DND-41 (cell line): ENCODE data around the gene ZNF750.

Source experiments
- ATAC-seq: fragments of 200-7000 bp; cut with Tn5 transposase; 3 replicates; pipeline ENCODE4 v1.9.1; 2021; ENCODE audit warnings: low read depth; ENCODE audit not compliant: insufficient read depth
- DNase-seq: peaks from one replicate; pipeline ENCODE4 v3.0.0-alpha.2; 2020
- H2AFZ ChIP-seq: 2 replicates; pipeline ENCODE4 v1.6.0; 2012; ENCODE audit warnings: low read depth, low read length
- H3K27ac ChIP-seq: 2 replicates; pipeline ENCODE4 v1.5.1; 2012; ENCODE audit warnings: low read length, inconsistent platforms
- H3K27me3 ChIP-seq: fragments of 200-600 bp; sonication (generic); 2 replicates; pipeline ENCODE4 v1.6.0; 2012; ENCODE audit warnings: low read length, mild to moderate bottlenecking, inconsistent platforms; ENCODE audit not compliant: insufficient read depth, poor library complexity
- H3K36me3 ChIP-seq: 2 replicates; pipeline ENCODE4 v1.5.1; 2012; ENCODE audit warnings: low read length, inconsistent platforms; ENCODE audit not compliant: insufficient read depth
- H3K4me1 ChIP-seq: 2 replicates; pipeline ENCODE4 v1.5.1; 2012; ENCODE audit warnings: mild to moderate bottlenecking, low read length; ENCODE audit not compliant: insufficient read depth
- H3K4me2 ChIP-seq: 2 replicates; pipeline ENCODE4 v1.6.0; 2012; ENCODE audit warnings: mild to moderate bottlenecking, moderate library complexity, low read length, inconsistent platforms; ENCODE audit not compliant: insufficient read depth
- H3K4me3 ChIP-seq, 2 experiments: fragments of 200-600 bp in 1 of 2; shearing (Covaris generic) in 1 of 2; 2 replicates each; pipeline ENCODE4 v1.5.1; 2012 to 2016; ENCODE audit warnings: inconsistent platforms in 2 of 2, low read length in 2 of 2, mild to moderate bottlenecking in 2 of 2, low read depth in 1 of 2, moderate library complexity in 1 of 2
- H3K79me2 ChIP-seq: 2 replicates; pipeline ENCODE4 v1.6.0; 2012; ENCODE audit warnings: low read length, inconsistent platforms; ENCODE audit not compliant: insufficient read depth
- H3K9ac ChIP-seq: 2 replicates; pipeline ENCODE4 v1.6.0; 2012; ENCODE audit warnings: low read depth, mild to moderate bottlenecking, inconsistent platforms, low read length, moderate library complexity
- H3K9me3 ChIP-seq: 2 replicates; pipeline ENCODE4 v1.5.1; 2012; ENCODE audit warnings: low read length, moderate library complexity, mild to moderate bottlenecking, inconsistent platforms; ENCODE audit not compliant: insufficient read depth, severe bottlenecking
- H4K20me1 ChIP-seq: 2 replicates; pipeline ENCODE4 v1.6.0; 2012; ENCODE audit warnings: low read length; ENCODE audit not compliant: insufficient read depth
- CTCF ChIP-seq: IDR thresholded peaks from 2 replicates; pipeline ENCODE4 v1.5.1; 2012; ENCODE audit warnings: borderline replicate concordance, low read length, moderate library complexity, mild to moderate bottlenecking; ENCODE audit not compliant: poor library complexity, severe bottlenecking; ENCODE audit errors: extremely low read depth
- EZH2 ChIP-seq: IDR thresholded peaks from 3 replicates; pipeline ENCODE4 v1.6.1; 2012; ENCODE audit warnings: borderline replicate concordance, low read depth, mild to moderate bottlenecking, moderate library complexity, low read length, inconsistent platforms; ENCODE audit not compliant: severe bottlenecking

The ZNF750 gene

DNA sequence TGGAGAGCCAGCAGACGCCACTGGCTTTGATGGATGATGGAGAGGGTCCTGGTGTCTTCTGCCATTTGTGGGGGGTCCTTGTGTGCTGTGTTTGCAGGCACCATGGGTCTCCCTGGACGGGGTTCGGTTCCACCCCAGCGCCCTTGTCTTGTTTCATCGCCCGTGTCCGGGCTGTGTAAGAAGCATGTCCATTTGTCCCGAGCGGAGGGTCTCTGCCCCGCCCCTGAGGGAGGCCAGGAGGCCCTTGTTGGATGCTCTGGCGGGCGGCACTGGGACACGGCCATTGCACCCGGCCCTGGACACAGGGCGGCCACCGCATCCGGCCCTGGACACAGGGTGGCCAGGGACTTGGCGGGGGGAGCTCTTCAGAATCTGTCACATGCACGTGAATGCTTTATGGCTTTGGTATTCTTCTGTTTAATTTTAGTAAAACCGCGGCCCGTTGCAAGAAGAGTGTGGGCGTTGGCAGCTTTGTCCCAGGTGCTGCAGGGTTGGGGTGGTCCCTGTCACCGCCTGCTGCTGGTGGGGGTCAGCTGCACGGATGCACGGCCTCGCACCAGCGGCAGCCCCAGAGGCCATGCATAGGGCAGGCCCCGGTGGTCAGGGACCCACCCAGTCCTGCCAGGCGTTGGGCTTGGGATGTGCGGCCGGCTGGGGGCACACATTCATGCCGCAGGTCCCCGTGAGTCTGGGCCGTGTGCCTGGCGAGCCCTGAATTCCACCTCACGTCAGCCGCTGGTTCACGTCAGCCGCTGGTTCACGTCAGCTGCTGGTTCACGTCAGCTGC is 21.0 kb upstream of the ZNF750 start:
- ATAC-seq, result no peak
- H4K20me1 ChIP-seq, result 0 out of 2 replicates have a peak, but pooled peaks cover 2% of the 10 kb centered on the region
- H3K4me2 ChIP-seq, result peak overlapping the region; percentile 85
- H2AFZ ChIP-seq, result no peak overlapping the region
- H3K36me3 ChIP-seq, result peaks cover 22% of the 10 kb centered on the region; the same call in 1 of the 2 replicates
- H3K27ac ChIP-seq, result peak overlapping the region; percentile 99
- H3K79me2 ChIP-seq, result peaks cover 74% of the 10 kb centered on the region
- no peaks in the 10 kb centered on the region for H3K9me3 ChIP-seq
- no peak for TF ChIP-seq EZH2
- no peak for DNase-seq
- H3K4me3 ChIP-seq, result peak overlapping the region; percentile 23 to 66; a peak in 3 of 4 replicates
- peak overlapping the region; percentile 82 for H3K9ac ChIP-seq
- H3K27me3 ChIP-seq, result no peaks in the 10 kb centered on the region
- H3K4me1 ChIP-seq, result peaks cover 80% of the 10 kb centered on the region

DNA sequence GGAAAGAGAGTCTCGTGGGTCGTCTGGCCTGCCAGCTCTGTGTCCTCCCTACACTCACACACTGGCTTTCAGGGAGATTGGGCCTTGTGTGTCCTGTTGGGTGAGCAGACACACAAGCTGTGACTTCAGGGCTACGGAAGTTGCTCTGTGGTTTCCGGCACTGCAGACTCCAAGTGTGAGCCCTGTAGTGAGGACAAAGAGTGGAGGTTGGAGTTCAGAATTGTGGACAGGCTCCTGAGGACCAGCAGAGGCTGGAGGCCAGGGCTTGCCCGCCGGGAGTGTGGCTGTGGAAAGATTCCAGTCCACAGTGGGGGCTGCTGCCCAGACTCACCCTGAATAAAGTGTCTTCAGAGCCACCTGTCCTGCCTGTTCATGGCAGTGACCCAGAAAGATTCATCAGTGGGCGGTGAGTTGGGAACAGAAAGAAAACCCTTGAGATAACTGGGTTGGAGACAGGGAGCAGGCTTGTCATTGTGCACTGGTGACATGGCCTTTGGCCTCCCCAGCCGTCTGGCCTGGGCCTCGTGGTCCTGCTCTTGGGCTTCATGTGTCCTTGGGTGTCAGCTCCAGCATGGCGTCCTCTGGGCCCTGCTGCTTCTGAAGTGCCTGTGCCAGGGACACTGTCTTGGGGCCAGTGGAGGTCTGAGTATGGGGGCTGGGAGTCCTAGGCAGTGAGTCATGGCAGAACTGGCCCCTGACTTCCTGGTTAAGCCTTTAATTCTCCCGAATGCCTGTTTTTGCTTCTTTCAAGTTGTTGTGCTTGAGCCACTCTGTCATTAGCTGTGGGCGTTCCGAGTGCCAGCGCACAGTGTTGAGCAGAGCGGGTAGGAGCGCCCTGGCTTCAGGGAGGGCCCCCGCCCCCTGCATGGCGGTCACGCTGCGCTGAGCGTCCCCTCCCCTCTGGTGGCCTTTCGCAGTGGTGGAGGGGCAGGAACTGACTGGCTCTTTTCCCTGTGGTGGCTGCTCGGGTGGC is 19.9 kb upstream of the ZNF750 start:
- TF ChIP-seq CTCF (peak; percentile 25), EZH2 (no peak)
- Histone ChIP-seq H3K36me3 (peaks cover 30% of the 10 kb centered on the region), H3K4me2 (peak overlapping the region; percentile 85), H3K9me3 (no peaks in the 10 kb centered on the region), H3K4me3 (peak overlapping the region; percentile 23 to 66), H3K4me1 (peaks cover 69% of the 10 kb centered on the region), H3K9ac (peak overlapping the region; percentile 82), H3K79me2 (peaks cover 69% of the 10 kb centered on the region), H3K27me3 (no peaks in the 10 kb centered on the region), H4K20me1 (0 out of 2 replicates have a peak, but pooled peaks cover 2% of the 10 kb centered on the region), H2AFZ (peak overlapping the region; percentile 34), H3K27ac (peak overlapping the region; percentile 99)
- DNase-seq (peak; percentile 87), ATAC-seq (peak; percentile 65)

GRCh38 chr17:82858376-82859126 is 18.7 kb upstream of the ZNF750 start:
- peaks cover 76% of the 10 kb centered on the region for H3K79me2 ChIP-seq
- peak overlapping the region; percentile 53; the same call in 1 of the 2 replicates for H2AFZ ChIP-seq
- peak; percentile 43 for ATAC-seq
- H3K4me2 ChIP-seq, result peak overlapping the region; percentile 85
- peak overlapping the region; percentile 82 for H3K9ac ChIP-seq
- peak overlapping the region; percentile 99 for H3K27ac ChIP-seq
- H3K27me3 ChIP-seq, result no peaks in the 10 kb centered on the region
- H3K36me3 ChIP-seq, result peaks cover 38% of the 10 kb centered on the region
- peak; percentile 69 for DNase-seq
- TF ChIP-seq EZH2, result no peak
- TF ChIP-seq CTCF, result no peak
- H3K4me3 ChIP-seq, result peak overlapping the region in 1 of 2 experiments; percentile 66; a peak in 2 of 4 replicates
- H3K9me3 ChIP-seq, result no peaks in the 10 kb centered on the region
- no peaks in the 10 kb centered on the region for H4K20me1 ChIP-seq
- peaks cover 58% of the 10 kb centered on the region for H3K4me1 ChIP-seq
